GM19324 (cell line): ENCODE data around the gene RASSF8.

Experiments
- ATAC-seq: cut with Tn5 transposase; IDR thresholded peaks from one replicate; pipeline ENCODE4 v1.9.1; 2021; ENCODE audit warnings: mild to moderate bottlenecking, moderate library complexity; ENCODE audit not compliant: unreplicated experiment, low FRiP score

The RASSF8 gene

GRCh38 chr12:25990495-25990894 is 32.0 kb downstream of the RASSF8 start:
- no peak for ATAC-seq

- ATAC-seq: no peak
Measured at GRCh38 chr12:25992026-25992782, 33.7 kb downstream of the RASSF8 start.

GRCh38 chr12:25993901-25994651 is 35.6 kb downstream of the RASSF8 start:
- no peak for ATAC-seq

GRCh38 chr12:25994901-25995625 is 36.6 kb downstream of the RASSF8 start:
- no peak for ATAC-seq

- no peak for ATAC-seq
Measured at GRCh38 chr12:25995906-25996305, 37.4 kb downstream of the RASSF8 start.

- no peak for ATAC-seq
Measured at GRCh38 chr12:25996677-25997076, 38.2 kb downstream of the RASSF8 start.

GRCh38 chr12:25997201-25997963 is 38.9 kb downstream of the RASSF8 start:
- no peak for ATAC-seq

GRCh38 chr12:26000898-26001297 is 42.4 kb downstream of the RASSF8 start:
- ATAC-seq: no peak

- ATAC-seq: no peak
Measured at GRCh38 chr12:26001530-26001929, 43.0 kb downstream of the RASSF8 start.

- no peak for ATAC-seq
Measured at GRCh38 chr12:26003065-26003464, 44.6 kb downstream of the RASSF8 start.

- no peak for ATAC-seq
Measured at GRCh38 chr12:26007566-26007965, 49.1 kb downstream of the RASSF8 start.

GRCh38 chr12:26009593-26009992 is 51.1 kb downstream of the RASSF8 start:
- ATAC-seq: no peak

GRCh38 chr12:26010293-26010821 is 51.9 kb downstream of the RASSF8 start:
- no peak for ATAC-seq

GRCh38 chr12:26011099-26011498 is 52.6 kb downstream of the RASSF8 start:
- no peak for ATAC-seq

GRCh38 chr12:26014085-26014484 is 55.6 kb downstream of the RASSF8 start:
- ATAC-seq: no peak

GRCh38 chr12:26016516-26016915 is 58.0 kb downstream of the RASSF8 start:
- no peak for ATAC-seq

- ATAC-seq: no peak
Measured at GRCh38 chr12:26017484-26018211, 59.2 kb downstream of the RASSF8 start.

- no peak for ATAC-seq
Measured at GRCh38 chr12:26018926-26019325, 60.4 kb downstream of the RASSF8 start.

- no peak for ATAC-seq
Measured at GRCh38 chr12:26021534-26021933, 63.1 kb downstream of the RASSF8 start.

- ATAC-seq: no peak
Measured at GRCh38 chr12:26022043-26022442, 63.6 kb downstream of the RASSF8 start.
